Activated B cell treated with CpG ODN at 0.5 μM for 24 hours (primary cell): ENCODE measurements around the gene PCLO. TPM values are rescaled to one million over a fixed set of nuclear protein-coding genes. Genes with fewer than 3 reads are reported as not detected.

Experiments used
- ATAC-seq: fragments of 200-7000 bp; cut with Tn5 transposase; one replicate; pipeline ENCODE4 v1.10.0; 2021; ENCODE audit warnings: low read depth, mild to moderate bottlenecking, moderate library complexity
- CTCF ChIA-PET: fragments of 350-600 bp; sonication (Branson Sonifier 250); formaldehyde crosslinking; loops from one replicate; lab custom pipeline; 2021; ENCODE audit warnings: antibody characterized with exemption; lab: Charles Lee
- POLR2A ChIA-PET: fragments of 350-600 bp; sonication (Branson Sonifier 250); formaldehyde crosslinking; loops from one replicate; lab custom pipeline; 2021; ENCODE audit warnings: antibody characterized with exemption; lab: Charles Lee
- DNase-seq: peaks from one replicate; pipeline ENCODE4 v3.0.0; 2022
- H3K27ac Mint-ChIP-seq: one replicate; pipeline ENCODE4 v1.8.0; 2020; ENCODE audit warnings: mixed read lengths
- H3K27me3 Mint-ChIP-seq: one replicate; pipeline ENCODE4 v1.8.0; 2021; ENCODE audit warnings: mixed read lengths
- H3K36me3 Mint-ChIP-seq: one replicate; pipeline ENCODE4 v1.8.0; 2021; ENCODE audit warnings: low read depth, mixed read lengths
- H3K4me1 Mint-ChIP-seq: one replicate; pipeline ENCODE4 v1.8.0; 2021; ENCODE audit warnings: mixed read lengths
- H3K4me3 Mint-ChIP-seq: one replicate; pipeline ENCODE4 v1.8.0; 2020; ENCODE audit warnings: mild to moderate bottlenecking, mixed read lengths
- H3K9me3 Mint-ChIP-seq: one replicate; pipeline ENCODE4 v1.8.0; 2020; ENCODE audit warnings: mixed read lengths
- intact Hi-C: fragments of 100-400 bp; cut with micrococcal nuclease; formaldehyde crosslinking; loops from one replicate; pipeline ENCODE4 v1.15.1; 2024
- total RNA-seq: library from RNA; stranded (reverse); gene quantifications from 2 replicates; pipeline ENCODE4 v1.2.3, GENCODE V29; 2022
- TF ChIP-seq, protein P1 (sequence below): fragments of 200-600 bp; IDR thresholded peaks from one replicate; pipeline ENCODE4 v1.8.0; 2022; ENCODE audit warnings: antibody characterized with exemption, mild to moderate bottlenecking

Gene PCLO
- total RNA-seq, 1 donor from 2014 or later = 0.07 TPM

DNA sequence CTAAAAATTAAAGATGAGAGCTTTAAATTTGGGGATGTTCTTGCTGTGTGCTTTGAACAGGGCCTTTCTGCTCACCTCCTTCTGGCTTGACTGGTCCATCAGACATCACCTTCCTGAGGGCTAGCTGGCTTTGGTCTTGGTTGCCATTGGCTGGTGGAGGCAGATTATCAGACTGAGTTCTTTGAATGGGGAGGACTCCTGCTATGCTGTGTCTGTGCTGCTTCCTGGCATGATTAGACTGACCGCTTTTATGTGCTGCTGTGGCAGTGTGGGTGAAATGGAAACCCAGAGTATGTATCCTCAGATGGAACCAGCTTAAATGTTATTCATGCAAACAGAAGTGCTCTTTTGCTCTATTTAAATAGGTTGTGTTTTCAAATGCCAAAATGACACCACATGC, 341.6 kb downstream of the PCLO start:
- TF ChIP-seq, protein P1, sequence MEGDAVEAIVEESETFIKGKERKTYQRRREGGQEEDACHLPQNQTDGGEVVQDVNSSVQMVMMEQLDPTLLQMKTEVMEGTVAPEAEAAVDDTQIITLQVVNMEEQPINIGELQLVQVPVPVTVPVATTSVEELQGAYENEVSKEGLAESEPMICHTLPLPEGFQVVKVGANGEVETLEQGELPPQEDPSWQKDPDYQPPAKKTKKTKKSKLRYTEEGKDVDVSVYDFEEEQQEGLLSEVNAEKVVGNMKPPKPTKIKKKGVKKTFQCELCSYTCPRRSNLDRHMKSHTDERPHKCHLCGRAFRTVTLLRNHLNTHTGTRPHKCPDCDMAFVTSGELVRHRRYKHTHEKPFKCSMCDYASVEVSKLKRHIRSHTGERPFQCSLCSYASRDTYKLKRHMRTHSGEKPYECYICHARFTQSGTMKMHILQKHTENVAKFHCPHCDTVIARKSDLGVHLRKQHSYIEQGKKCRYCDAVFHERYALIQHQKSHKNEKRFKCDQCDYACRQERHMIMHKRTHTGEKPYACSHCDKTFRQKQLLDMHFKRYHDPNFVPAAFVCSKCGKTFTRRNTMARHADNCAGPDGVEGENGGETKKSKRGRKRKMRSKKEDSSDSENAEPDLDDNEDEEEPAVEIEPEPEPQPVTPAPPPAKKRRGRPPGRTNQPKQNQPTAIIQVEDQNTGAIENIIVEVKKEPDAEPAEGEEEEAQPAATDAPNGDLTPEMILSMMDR = no peak
- CTCF ChIA-PET = no interaction called here
- H3K9me3 Mint-ChIP-seq = peaks cover 3% of the 10 kb centered on the region

DNA sequence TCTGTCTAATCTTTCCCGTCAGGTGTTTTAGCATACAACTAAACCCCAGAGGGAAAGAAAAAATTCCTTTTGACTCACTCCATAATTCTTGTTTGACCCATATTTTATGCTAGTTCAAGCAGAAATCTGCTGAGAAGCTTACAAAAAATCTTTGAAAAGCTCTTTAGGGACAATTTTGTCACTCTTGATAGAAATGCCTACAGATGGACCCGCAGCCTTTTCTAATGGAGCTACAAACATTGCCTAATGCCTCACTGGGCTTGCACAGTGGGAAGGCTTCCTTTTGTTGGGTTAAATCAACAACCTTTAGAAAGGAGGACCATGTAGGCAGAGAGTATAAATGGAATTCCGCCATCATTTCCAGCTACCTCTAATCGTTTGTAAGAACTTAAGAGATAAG, 344.5 kb downstream of the PCLO start:
- H3K27ac Mint-ChIP-seq = no peak overlapping the region
- DNase-seq (no peak), ATAC-seq (no peak)
- no peaks in the 10 kb centered on the region for H3K27me3 Mint-ChIP-seq
- TF ChIP-seq, protein P1 = no peak
- no peaks in the 10 kb centered on the region for H3K4me1 Mint-ChIP-seq
- CTCF ChIA-PET = no interaction called here
- intact Hi-C loops = no loop called here
- no peaks in the 10 kb centered on the region for H3K36me3 Mint-ChIP-seq
- H3K4me3 Mint-ChIP-seq = no peak overlapping the region
- peaks cover 4% of the 10 kb centered on the region for H3K9me3 Mint-ChIP-seq
- POLR2A ChIA-PET = no interaction called here

More for the DNA sequence above, 341.6 kb downstream of the PCLO start:
- no peak for DNase-seq
- POLR2A ChIA-PET = no interaction called here
- Mint-ChIP-seq H3K36me3 (no peaks in the 10 kb centered on the region), H3K4me1 (no peaks in the 10 kb centered on the region), H3K4me3 (no peak overlapping the region), H3K27me3 (no peaks in the 10 kb centered on the region), H3K27ac (no peak overlapping the region)
- no peak for ATAC-seq
- intact Hi-C loops = no loop called here

DNA sequence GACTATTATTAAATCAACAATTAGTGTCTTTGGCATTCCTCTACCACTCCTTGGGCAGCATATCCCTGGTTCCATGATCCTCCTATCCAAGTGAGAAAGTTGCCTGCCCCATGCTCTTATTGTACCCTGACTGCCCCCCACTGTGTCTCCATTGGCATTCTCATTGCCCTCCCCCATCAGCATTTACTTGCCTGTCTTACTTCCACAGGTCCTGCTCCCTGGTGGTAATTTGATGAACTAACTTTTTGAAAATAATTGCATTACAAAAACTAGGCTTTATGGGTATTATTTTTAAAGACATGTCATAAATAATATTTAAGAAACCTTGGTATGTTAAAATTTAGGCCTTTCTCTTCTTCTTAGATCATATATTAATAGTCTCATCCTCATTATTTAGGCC, 346.4 kb downstream of the PCLO start:
- TF ChIP-seq, protein P1 = no peak
- Mint-ChIP-seq H3K4me1 (no peaks in the 10 kb centered on the region), H3K4me3 (no peak overlapping the region), H3K27ac (no peak overlapping the region), H3K27me3 (no peaks in the 10 kb centered on the region), H3K36me3 (no peaks in the 10 kb centered on the region), H3K9me3 (peaks cover 4% of the 10 kb centered on the region)
- ChIA-PET POLR2A (no interaction called here), CTCF (no interaction called here)
- DNase-seq = no peak
- intact Hi-C loops = no loop called here
- ATAC-seq = no peak

DNA sequence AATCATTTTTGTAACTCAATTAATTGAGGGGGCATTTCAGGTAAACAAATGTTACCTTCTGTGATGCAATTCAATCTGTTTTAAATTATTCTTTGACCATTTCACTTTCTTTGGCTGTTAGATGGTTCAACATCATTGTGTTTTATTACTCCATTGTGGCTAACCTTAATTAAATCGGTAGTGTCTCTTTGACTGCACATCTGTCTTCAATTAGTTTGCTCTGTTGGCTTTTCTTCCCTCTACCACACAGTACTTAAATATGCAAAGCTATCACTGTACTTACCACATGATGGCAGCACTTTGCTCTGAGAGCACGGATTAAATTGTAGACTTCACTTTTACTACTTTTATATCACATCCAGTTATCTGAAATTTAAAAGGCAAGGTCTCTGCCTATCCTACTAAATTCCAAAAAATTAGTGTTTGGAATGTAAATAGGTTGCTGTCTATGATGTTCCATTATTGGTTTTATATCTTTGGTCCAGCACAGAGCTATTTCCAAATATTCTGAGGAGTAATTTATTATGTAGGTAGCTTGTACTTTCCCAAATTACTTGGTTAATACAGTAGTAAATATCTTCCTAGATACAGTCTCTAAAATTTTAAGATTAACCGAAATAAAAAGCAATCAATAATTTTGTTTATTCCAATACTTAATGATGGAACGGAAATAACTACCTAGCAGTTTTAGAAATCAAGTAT, 352.0 kb downstream of the PCLO start:
- POLR2A ChIA-PET = no interaction called here
- TF ChIP-seq, protein P1 = no peak
- intact Hi-C loops = no loop called here
- Mint-ChIP-seq H3K27me3 (no peaks in the 10 kb centered on the region), H3K4me3 (no peak overlapping the region), H3K9me3 (no peaks in the 10 kb centered on the region), H3K27ac (no peak overlapping the region), H3K36me3 (no peaks in the 10 kb centered on the region), H3K4me1 (no peaks in the 10 kb centered on the region)
- CTCF ChIA-PET = no interaction called here
- DNase-seq = no peak
- no peak for ATAC-seq

DNA sequence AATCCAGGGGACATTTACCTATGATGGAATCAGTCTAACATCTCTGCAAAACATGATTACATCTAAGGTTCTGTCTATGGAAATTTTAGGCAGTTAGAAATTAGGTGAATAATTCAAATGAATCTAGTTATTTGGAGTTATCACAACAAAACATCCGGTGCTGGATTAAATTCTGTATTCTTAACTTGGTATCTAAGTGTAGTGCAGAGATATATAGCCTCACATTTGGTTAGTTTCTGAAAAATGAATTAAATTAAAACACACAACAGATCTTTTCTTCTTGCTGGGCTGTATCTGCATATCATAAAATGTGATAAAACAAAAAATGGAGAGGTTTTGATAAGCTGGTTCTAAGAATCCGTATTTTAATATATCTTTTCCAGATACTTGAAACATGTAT, 354.1 kb downstream of the PCLO start:
- intact Hi-C loops = no loop called here
- TF ChIP-seq, protein P1 = no peak
- ChIA-PET POLR2A (no interaction called here), CTCF (no interaction called here)
- ATAC-seq (no peak), DNase-seq (no peak)
- no peaks in the 10 kb centered on the region for H3K9me3 Mint-ChIP-seq
- no peaks in the 10 kb centered on the region for H3K36me3 Mint-ChIP-seq
- no peak overlapping the region for H3K27ac Mint-ChIP-seq
- H3K27me3 Mint-ChIP-seq = no peaks in the 10 kb centered on the region
- H3K4me3 Mint-ChIP-seq = no peak overlapping the region
- no peaks in the 10 kb centered on the region for H3K4me1 Mint-ChIP-seq
